WI38 (cell line): Measurements from ENCODE around the gene PPY.
"Not testable (repeated sequence)": the region's sequence is repeated elsewhere in the genome, so short reads cannot be mapped to it uniquely, and the experiment has no call there.

Experiments used
- H3K4me3 ChIP-seq: 2 replicates; pipeline ENCODE4 v1.5.1; 2011; ENCODE audit warnings: low read depth, mild to moderate bottlenecking, control low read depth, low read length
- TF ChIP-seq, protein P1 (sequence below): IDR thresholded peaks from 2 replicates; pipeline ENCODE4 v1.5.1; 2012; ENCODE audit warnings: low read depth, mild to moderate bottlenecking, control low read depth, low read length

PPY gene

DNA sequence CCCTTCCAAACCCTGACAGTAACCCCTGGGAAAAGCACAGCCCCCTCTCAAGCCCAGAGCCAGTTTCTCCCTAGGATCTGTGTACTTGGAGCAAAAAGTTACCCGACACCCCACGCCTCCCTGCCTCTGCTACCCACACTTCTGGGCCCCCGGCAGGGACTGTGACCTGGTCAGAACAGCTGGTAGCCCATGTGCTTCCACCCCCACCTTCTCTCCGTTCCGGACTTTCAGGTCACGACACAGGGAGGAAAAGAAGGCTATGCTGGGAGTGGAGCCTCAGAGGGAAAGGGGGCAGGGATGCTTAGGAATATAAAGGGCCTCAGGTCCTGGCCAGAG lies 6.4 kb downstream of the PPY start:
- TF ChIP-seq, protein P1, sequence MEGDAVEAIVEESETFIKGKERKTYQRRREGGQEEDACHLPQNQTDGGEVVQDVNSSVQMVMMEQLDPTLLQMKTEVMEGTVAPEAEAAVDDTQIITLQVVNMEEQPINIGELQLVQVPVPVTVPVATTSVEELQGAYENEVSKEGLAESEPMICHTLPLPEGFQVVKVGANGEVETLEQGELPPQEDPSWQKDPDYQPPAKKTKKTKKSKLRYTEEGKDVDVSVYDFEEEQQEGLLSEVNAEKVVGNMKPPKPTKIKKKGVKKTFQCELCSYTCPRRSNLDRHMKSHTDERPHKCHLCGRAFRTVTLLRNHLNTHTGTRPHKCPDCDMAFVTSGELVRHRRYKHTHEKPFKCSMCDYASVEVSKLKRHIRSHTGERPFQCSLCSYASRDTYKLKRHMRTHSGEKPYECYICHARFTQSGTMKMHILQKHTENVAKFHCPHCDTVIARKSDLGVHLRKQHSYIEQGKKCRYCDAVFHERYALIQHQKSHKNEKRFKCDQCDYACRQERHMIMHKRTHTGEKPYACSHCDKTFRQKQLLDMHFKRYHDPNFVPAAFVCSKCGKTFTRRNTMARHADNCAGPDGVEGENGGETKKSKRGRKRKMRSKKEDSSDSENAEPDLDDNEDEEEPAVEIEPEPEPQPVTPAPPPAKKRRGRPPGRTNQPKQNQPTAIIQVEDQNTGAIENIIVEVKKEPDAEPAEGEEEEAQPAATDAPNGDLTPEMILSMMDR, result no peak
- H3K4me3 ChIP-seq, result no peak overlapping the region

DNA sequence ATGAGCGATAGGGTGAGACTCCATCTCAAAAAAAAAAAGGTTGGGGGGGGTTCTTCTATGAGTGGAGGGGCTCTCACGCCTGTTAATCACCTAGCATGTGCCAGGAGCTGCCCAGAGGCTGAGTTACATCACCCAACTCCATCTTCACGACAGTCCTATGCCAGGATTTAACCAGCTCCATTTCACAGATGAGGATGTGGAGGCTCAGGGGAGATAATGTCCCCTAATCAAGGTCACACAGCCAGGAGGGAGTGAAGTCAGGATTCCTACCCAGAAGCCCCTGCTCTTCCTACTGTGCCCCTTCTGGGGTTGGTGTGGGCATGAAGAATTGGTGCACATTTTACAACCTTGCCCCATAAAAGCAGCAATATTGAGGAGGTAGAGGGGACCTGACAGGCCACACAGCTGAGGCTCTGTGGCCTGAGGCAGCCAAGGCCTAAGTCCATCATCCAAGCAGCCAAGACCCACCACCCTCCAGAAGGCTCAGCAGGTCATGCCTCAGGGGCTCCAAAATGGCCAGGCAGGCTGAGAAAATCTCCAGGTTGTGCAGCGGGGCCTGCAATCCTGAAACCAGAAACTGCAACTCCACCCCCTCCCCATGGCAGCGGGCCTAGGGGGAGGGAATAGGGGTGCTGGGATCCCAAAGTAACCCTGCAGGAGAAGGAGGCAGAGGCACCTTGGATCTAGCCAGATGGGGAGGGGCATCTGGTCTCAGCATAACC lies 6.9 kb downstream of the PPY start:
- no peak overlapping the region for H3K4me3 ChIP-seq
- TF ChIP-seq, protein P1, result no peak

DNA sequence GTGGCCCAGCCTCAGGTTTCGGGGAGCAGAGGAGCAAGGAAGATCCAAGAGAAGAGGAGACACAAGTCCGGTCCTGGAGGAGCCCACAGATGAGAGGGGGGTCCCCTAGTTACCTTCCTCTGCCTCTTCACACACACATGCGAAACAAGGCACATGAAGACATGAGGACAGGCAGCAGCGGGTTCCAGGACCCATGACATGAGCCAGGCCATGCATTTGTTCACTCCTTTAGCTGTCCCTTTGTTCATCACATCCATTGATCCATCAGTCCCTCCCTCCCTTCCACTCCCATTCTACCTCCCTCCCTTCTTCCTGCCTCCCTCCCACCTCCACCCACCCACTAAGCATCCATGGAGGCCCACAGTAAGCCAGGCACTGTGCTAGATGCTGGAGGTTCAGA lies 9.4 kb downstream of the PPY start:
- TF ChIP-seq, protein P1, result no peak
- no peak overlapping the region for H3K4me3 ChIP-seq

DNA sequence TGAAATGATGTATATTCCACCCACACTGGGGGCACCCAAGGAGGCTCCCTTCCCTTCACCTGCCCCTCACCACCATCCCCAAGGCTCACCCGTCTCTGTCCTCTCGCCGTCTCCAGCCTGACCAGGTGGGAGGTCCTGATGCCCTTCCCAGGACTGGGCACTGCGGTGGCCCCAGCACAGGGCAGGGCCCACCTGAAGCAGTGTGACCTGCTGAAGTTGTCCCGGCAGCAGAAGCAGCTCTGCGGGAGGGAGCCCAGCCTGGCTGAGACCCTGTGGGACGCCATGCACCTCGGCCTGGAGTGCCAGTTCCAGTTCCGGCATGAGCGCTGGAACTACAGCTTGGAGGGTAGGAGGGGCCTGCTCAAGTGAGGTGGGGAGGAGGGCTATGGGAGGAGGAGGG lies 9.9 kb downstream of the PPY start:
- TF ChIP-seq, protein P1, result no peak

GRCh38 chr17:43931062-43931571 lies 11.2 kb downstream of the PPY start:
- TF ChIP-seq, protein P1, result no peak
- no peak overlapping the region for H3K4me3 ChIP-seq

More for the DNA sequence above, 9.9 kb downstream of the PPY start:
- no peak overlapping the region for H3K4me3 ChIP-seq

- H3K4me3 ChIP-seq, result no peak overlapping the region
Measured at GRCh38 chr17:43928609-43929008, 13.7 kb downstream of the PPY start.

GRCh38 chr17:43927929-43928328 lies 14.3 kb downstream of the PPY start:
- not testable (repeated sequence) for H3K4me3 ChIP-seq

More at GRCh38 chr17:43928609-43929008, 13.7 kb downstream of the PPY start:
- TF ChIP-seq, protein P1, result no peak
